Keratinocyte (primary cell): ENCODE measurements around the gene RAB11FIP3. TPM values are rescaled to one million over a fixed set of nuclear protein-coding genes. Genes with fewer than 3 reads are reported as not detected.

Experiments
- DNase-seq: peaks from one replicate; pipeline ENCODE4 v3.0.0-alpha.2; 2011; ENCODE audit warnings: low read depth, missing footprints, low spot score
- FAIRE-seq: peaks from 2 replicates; lab custom pipeline; 2011; peaks lifted over from hg19 to GRCh38; lab: Jason Lieb, UNC
- H2AFZ ChIP-seq: 2 replicates; pipeline ENCODE4 v1.6.0; 2012; ENCODE audit warnings: low read length, control low read depth, inconsistent platforms; ENCODE audit not compliant: control insufficient read depth
- H3K27ac ChIP-seq: 2 replicates; pipeline ENCODE4 v1.5.1; 2011; ENCODE audit warnings: low read length; ENCODE audit not compliant: control insufficient read depth, insufficient read depth
- H3K27me3 ChIP-seq: 3 replicates; pipeline ENCODE4 v1.6.0; 2011; ENCODE audit warnings: low read length; ENCODE audit not compliant: control insufficient read depth, insufficient read depth; ENCODE audit errors: extremely low read depth
- H3K36me3 ChIP-seq, 2 experiments: 2 replicates in 1 of 2; 3 replicates in 1 of 2; pipeline ENCODE4 v1.5.1; 2011; ENCODE audit warnings: low read length in 2 of 2, mild to moderate bottlenecking in 1 of 2; ENCODE audit not compliant: control insufficient read depth in 2 of 2, insufficient read depth in 2 of 2; ENCODE audit errors: extremely low read depth in 1 of 2
- H3K4me1 ChIP-seq: 3 replicates; pipeline ENCODE4 v1.5.1; 2011; ENCODE audit warnings: low read length; ENCODE audit not compliant: control insufficient read depth, insufficient read depth; ENCODE audit errors: extremely low read depth
- H3K4me2 ChIP-seq: 3 replicates; pipeline ENCODE4 v1.6.0; 2011; ENCODE audit warnings: low read depth, low read length; ENCODE audit not compliant: control insufficient read depth, insufficient read depth; ENCODE audit errors: extremely low read depth
- H3K4me3 ChIP-seq, 3 experiments: fragments of 200-600 bp in 1 of 3; sonication (generic) in 1 of 3; 2 replicates in 2 of 3; 3 replicates in 1 of 3; pipeline ENCODE4 v1.5.1; 2011 to 2016; ENCODE audit warnings: low read length in 3 of 3, mild to moderate bottlenecking in 3 of 3, control low read depth in 2 of 3, inconsistent platforms in 1 of 3, low read depth in 1 of 3, mixed read lengths in 1 of 3, mixed run types in 1 of 3, moderate library complexity in 1 of 3; ENCODE audit not compliant: control insufficient read depth in 2 of 3, insufficient read depth in 2 of 3; ENCODE audit errors: extremely low read depth in 1 of 3
- H3K79me2 ChIP-seq: 2 replicates; pipeline ENCODE4 v1.6.0; 2012; ENCODE audit warnings: low read length; ENCODE audit not compliant: control insufficient read depth, insufficient read depth
- H3K9ac ChIP-seq: 3 replicates; pipeline ENCODE4 v1.6.0; 2011; ENCODE audit warnings: low read length; ENCODE audit not compliant: control insufficient read depth, insufficient read depth; ENCODE audit errors: extremely low read depth
- H3K9me1 ChIP-seq: 3 replicates; pipeline ENCODE4 v1.6.0; 2011; ENCODE audit warnings: low read length; ENCODE audit not compliant: control insufficient read depth, insufficient read depth; ENCODE audit errors: extremely low read depth
- H3K9me3 ChIP-seq: 2 replicates; pipeline ENCODE4 v1.5.1; 2012; ENCODE audit warnings: low read depth, low read length; ENCODE audit not compliant: control insufficient read depth
- H4K20me1 ChIP-seq: 3 replicates; pipeline ENCODE4 v1.6.0; 2011; ENCODE audit warnings: low read length; ENCODE audit not compliant: control insufficient read depth, insufficient read depth; ENCODE audit errors: extremely low read depth
- EZH2 ChIP-seq: IDR thresholded peaks from one replicate; pipeline ENCODE4 v1.6.1; 2012; ENCODE audit warnings: inconsistent platforms, mild to moderate bottlenecking, low read length, moderate library complexity
- dilution Hi-C: fragments of 300-500 bp; cut with MboI; formaldehyde crosslinking; loops from one replicate; pipeline ENCODE4 v1.7.0; 2020; ENCODE audit warnings: low sequenced_read_pairs; ENCODE audit not compliant: extremely low pct_ligation_motif_present
- polyA plus RNA-seq, 5 experiments: library from polyadenylated mRNA; depleted of rRNA in 3 of 5; stranded (reverse) in 3 of 5; stranded (forward) in 1 of 5; unstranded in 1 of 5; fragments of >200 nt; gene quantifications; 1 replicate in 1 of 5; 2 replicates in 3 of 5; 3 replicates in 1 of 5; pipeline versions ENCODE4 v1.2.1 to v1.2.3, GENCODE V29; 2011 to 2012; ENCODE audit warnings: missing spikeins in 2 of 5, low read depth in 1 of 5, low replicate concordance in 1 of 5
- TF ChIP-seq, protein P1 (sequence below), 3 experiments: IDR thresholded peaks in 1 of 3; conservative IDR thresholded peaks in 1 of 3; optimal IDR thresholded peaks in 1 of 3; 2 replicates in 2 of 3; 3 replicates in 1 of 3; pipeline versions ENCODE3 to v1.5.1; 2011; ENCODE audit warnings: low read length in 3 of 3, mild to moderate bottlenecking in 3 of 3, moderate library complexity in 2 of 3, control low read depth in 1 of 3, inconsistent platforms in 1 of 3; ENCODE audit not compliant: insufficient read depth in 2 of 3; ENCODE audit errors: extremely low read depth in 1 of 3

Gene RAB11FIP3
- polyA plus RNA-seq, 1 donor (not counting 4 experiments of a cell fraction or from before 2014, with no cell fraction given) = 6.4 TPM

DNA sequence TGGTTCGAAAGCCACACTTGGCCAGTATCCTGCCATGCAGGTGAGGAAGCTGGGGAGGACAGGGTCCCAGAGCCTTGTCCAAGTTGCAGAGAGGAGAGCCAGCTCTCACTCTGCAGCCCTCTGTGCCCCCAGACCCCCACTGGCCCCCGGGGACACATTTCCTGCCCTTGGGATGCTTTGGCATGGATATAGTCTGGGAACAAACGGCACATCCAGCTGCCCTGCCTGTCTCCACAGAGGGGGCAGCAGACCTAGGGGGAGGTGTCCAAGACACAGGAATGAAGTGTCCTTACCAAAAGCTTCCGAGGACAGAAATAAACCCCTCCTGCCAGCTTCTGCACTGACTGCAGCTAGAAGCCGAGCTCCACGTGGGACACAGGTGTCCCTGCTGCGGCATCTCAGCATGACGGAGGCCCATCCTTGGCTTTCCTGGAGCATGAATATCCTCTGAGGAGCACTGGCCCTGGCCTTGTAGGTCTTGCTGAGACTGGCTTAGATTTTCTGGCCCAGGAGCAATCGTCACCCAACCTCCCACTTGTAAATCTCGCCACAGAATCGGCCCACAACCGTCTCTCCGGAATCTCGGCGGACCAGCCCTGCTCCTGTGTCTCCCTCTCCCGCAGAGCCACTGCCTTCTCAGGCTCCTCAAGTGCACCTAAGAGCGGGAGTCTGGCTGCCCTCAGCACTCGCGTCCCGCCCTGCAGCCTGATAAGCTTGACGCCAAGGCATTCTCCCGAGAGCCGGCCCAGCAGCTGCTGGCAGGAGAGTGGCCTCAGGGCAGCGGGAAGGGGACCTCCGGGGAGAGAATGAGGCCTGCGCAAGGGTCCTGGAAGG lies 100.9 kb downstream of the RAB11FIP3 start:
- Histone ChIP-seq H3K79me2 (peaks cover 59% of the 10 kb centered on the region), H3K9me1 (peaks cover 4% of the 10 kb centered on the region), H3K27ac (peak overlapping the region; percentile 83), H2AFZ (no peak overlapping the region), H3K9ac (peak overlapping the region; percentile 89), H4K20me1 (peaks cover 25% of the 10 kb centered on the region), H3K9me3 (no peaks in the 10 kb centered on the region), H3K4me3 (peak overlapping the region; percentile 61 to 86 (median 75)), H3K4me1 (peaks cover 34% of the 10 kb centered on the region), H3K27me3 (no peaks in the 10 kb centered on the region), H3K36me3 (peaks cover 0 to 8% of the 10 kb centered on the region in 2 experiments), H3K4me2 (peak overlapping the region; percentile 93)
- FAIRE-seq (no peak), DNase-seq (no peak)
- dilution Hi-C loops = no loop called here
- TF ChIP-seq EZH2 = no peak
- TF ChIP-seq, protein P1, sequence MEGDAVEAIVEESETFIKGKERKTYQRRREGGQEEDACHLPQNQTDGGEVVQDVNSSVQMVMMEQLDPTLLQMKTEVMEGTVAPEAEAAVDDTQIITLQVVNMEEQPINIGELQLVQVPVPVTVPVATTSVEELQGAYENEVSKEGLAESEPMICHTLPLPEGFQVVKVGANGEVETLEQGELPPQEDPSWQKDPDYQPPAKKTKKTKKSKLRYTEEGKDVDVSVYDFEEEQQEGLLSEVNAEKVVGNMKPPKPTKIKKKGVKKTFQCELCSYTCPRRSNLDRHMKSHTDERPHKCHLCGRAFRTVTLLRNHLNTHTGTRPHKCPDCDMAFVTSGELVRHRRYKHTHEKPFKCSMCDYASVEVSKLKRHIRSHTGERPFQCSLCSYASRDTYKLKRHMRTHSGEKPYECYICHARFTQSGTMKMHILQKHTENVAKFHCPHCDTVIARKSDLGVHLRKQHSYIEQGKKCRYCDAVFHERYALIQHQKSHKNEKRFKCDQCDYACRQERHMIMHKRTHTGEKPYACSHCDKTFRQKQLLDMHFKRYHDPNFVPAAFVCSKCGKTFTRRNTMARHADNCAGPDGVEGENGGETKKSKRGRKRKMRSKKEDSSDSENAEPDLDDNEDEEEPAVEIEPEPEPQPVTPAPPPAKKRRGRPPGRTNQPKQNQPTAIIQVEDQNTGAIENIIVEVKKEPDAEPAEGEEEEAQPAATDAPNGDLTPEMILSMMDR (optimal IDR thresholded peaks at IDR 0.05 in 1 of 3, IDR thresholded peaks at IDR 0.05 in 1 of 3, conservative IDR thresholded peaks at IDR 0.05 in 1 of 3; ENCODE audit: extremely low read depth in 1 of 3, insufficient read depth in 2 of 3, low read length in 3 of 3) = no peak

DNA sequence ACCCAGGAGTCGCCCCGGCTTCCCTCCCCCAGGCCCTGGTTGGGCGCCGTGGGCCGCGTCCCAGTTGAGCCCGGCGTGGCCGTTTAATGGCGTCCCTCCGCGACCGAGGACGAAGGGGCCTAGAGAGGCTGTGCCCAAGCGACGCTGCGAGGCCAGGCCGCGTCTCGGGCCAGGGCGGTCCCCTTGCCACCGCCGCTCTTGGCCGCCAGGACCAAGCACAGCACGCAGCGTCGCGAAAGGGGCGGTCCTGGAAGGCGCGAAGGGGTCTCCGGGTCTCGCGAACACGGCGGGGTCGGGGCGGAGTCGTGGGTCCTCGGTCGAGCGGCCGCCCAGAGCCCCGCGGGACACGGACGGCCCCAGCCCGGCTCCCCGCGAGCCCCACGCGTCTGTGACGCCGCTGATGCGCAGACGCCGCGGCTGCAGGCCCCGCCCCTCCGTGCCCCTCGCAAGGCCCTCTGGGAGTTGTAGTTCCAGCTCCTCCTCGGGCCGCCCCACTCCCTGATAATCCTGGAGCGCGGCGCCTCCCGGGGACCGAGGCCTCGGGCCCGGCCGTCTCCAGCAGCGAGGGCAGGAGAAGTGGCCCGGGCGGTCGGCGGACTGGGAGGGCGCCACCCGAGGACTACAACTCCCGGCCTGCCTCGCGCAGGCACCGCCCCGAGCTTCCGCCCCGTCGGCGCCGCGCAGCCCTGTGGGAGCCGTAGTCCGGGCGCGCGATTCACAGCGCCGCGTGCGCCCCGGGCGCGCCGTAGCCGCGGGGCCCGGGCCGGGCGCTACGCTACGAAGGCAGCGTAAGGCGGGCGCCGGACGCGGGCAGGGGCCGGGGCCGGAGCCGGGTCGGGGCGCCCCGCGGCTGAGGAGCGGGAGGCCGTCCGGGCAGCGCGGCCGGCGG lies 101.8 kb downstream of the RAB11FIP3 start, which contains the start of gene CAPN15:
TSS of gene CAPN15 (plus strand) at position 698 of the 889 bp plus-strand sequence. CDS start 19,127 bp downstream, outside the sequence.
- Histone ChIP-seq H2AFZ (peak within 1 kb of the TSS; percentile 33), H3K27me3 (no peaks in the 10 kb centered on the region), H3K4me3 (peak within 1 kb of the TSS; percentile 87 to 95 (median 90)), H3K79me2 (peaks cover 67% of the 10 kb centered on the region), H3K36me3 (peaks cover 0 to 8% of the 10 kb centered on the region in 2 experiments), H3K9ac (peak within 1 kb of the TSS; percentile 89), H4K20me1 (peaks cover 25% of the 10 kb centered on the region), H3K27ac (peak within 1 kb of the TSS; percentile 83), H3K9me3 (no peaks in the 10 kb centered on the region), H3K4me1 (peaks cover 29% of the 10 kb centered on the region), H3K4me2 (peak within 1 kb of the TSS; percentile 93), H3K9me1 (peaks cover 4% of the 10 kb centered on the region)
- no peak for DNase-seq
- no peak for FAIRE-seq
- TF ChIP-seq EZH2 = no peak
- TF ChIP-seq, protein P1 (optimal IDR thresholded peaks at IDR 0.05 in 1 of 3, IDR thresholded peaks at IDR 0.05 in 1 of 3, conservative IDR thresholded peaks at IDR 0.05 in 1 of 3; ENCODE audit: extremely low read depth in 1 of 3, insufficient read depth in 2 of 3, low read length in 3 of 3) = no peak
- dilution Hi-C loops = no loop called here
